ENCODE measurements around the gene EIF2AK3. TPM values are rescaled to one million over a fixed set of nuclear protein-coding genes. Genes with fewer than 3 reads are reported as not detected.

The EIF2AK3 gene
- total and polyA plus RNA-seq, 2 of the 13 experiments (the other 11 are each of a cell fraction or from before 2014, with no cell fraction given), result 10.3 to 30.6 TPM

GRCh38 chr2:88627055-88627855 is at the start of gene EIF2AK3 (continued):
- TF ChIP-seq ZNF687 (CRISPR knock-in tag; IDR thresholded peaks at IDR 0.05) (peak; percentile 70), MEF2D (CRISPR knock-in tag; IDR thresholded peaks at IDR 0.05) (no peak), CENPX (CRISPR knock-in tag; IDR thresholded peaks at IDR 0.05) (no peak), RFX5 (IDR thresholded peaks at IDR 0.05; ENCODE audit: low read depth, low read length) (peak; percentile 86), TEAD2 (CRISPR knock-in tag; IDR thresholded peaks at IDR 0.05) (no peak), MAFG (CRISPR knock-in tag; IDR thresholded peaks at IDR 0.05) (no peak), SALL1 (CRISPR knock-in tag; IDR thresholded peaks at IDR 0.05) (peak; percentile 65), SNAPC4 (CRISPR knock-in tag; IDR thresholded peaks at IDR 0.05) (no peak), ZBTB40 (IDR thresholded peaks at IDR 0.05) (no peak), ZBTB40 (CRISPR knock-in tag; IDR thresholded peaks at IDR 0.05) (no peak)
